NCI-H2196 treated with DMSO at 0.1 percent for 48 hours (cell line): ENCODE results near the gene DCLK1.

Experiments
- DNase-seq: peaks from one replicate; lab custom pipeline; 2025; ENCODE audit not compliant: unreplicated experiment; lab: John Stamatoyannopoulos, UW

DCLK1 gene

GRCh38 chr13:35909837-35910540, 221.2 kb downstream of the DCLK1 start:
- no peak for DNase-seq

- no peak for DNase-seq
Measured at GRCh38 chr13:35909091-35909490, 222.1 kb downstream of the DCLK1 start.

GRCh38 chr13:35908226-35908625, 223.0 kb downstream of the DCLK1 start:
- DNase-seq: no peak

- DNase-seq: no peak
Measured at GRCh38 chr13:35906636-35907035, 224.5 kb downstream of the DCLK1 start.

- no peak for DNase-seq
Measured at GRCh38 chr13:35903075-35903474, 228.1 kb downstream of the DCLK1 start.

- DNase-seq: no peak
Measured at GRCh38 chr13:35898041-35898440, 233.1 kb downstream of the DCLK1 start.

- DNase-seq: no peak
Measured at GRCh38 chr13:35894636-35895035, 236.5 kb downstream of the DCLK1 start.

GRCh38 chr13:35892837-35893814, 238.1 kb downstream of the DCLK1 start:
- no peak for DNase-seq

- DNase-seq: no peak
Measured at GRCh38 chr13:35891507-35892441, 239.4 kb downstream of the DCLK1 start.

GRCh38 chr13:35889560-35889959, 241.6 kb downstream of the DCLK1 start:
- DNase-seq: no peak

- DNase-seq: no peak
Measured at GRCh38 chr13:35888981-35889380, 242.2 kb downstream of the DCLK1 start.

GRCh38 chr13:35888457-35888883, 242.7 kb downstream of the DCLK1 start:
- peak; percentile 3 for DNase-seq

- no peak for DNase-seq
Measured at GRCh38 chr13:35887115-35887666, 244.0 kb downstream of the DCLK1 start.

GRCh38 chr13:35886332-35887114, 244.7 kb downstream of the DCLK1 start:
- DNase-seq: no peak

- DNase-seq: no peak
Measured at GRCh38 chr13:35884211-35884760, 246.9 kb downstream of the DCLK1 start.

GRCh38 chr13:35882722-35883497, 248.3 kb downstream of the DCLK1 start:
- DNase-seq: no peak

GRCh38 chr13:35881360-35881759, 249.8 kb downstream of the DCLK1 start:
- DNase-seq: peak; percentile 0

- DNase-seq: no peak
Measured at GRCh38 chr13:35879111-35879510, 252.1 kb downstream of the DCLK1 start.

- DNase-seq: no peak
Measured at GRCh38 chr13:35876601-35877000, 254.6 kb downstream of the DCLK1 start.
